ENCODE results near the gene KIFBP. TPM values are rescaled to one million over a fixed set of nuclear protein-coding genes. Genes with fewer than 3 reads are reported as not detected.

Gene KIFBP
- total and polyA plus RNA-seq, 2 of the 13 experiments (the other 11 are each of a cell fraction or from before 2014, with no cell fraction given): 13.0 to 21.9 TPM

- TF ChIP-seq ZNF292 (CRISPR knock-in tag; IDR thresholded peaks at IDR 0.05; ENCODE audit: borderline replicate concordance, low read depth): no peak; the same call in 1 of the 2 replicates
- no peak for TF ChIP-seq SRSF1 (optimal IDR thresholded peaks at IDR 0.05; ENCODE audit: low read depth, low read length)
These were observed at the start of gene KIFBP (continued) for GRCh38 chr10:68988530-68989316.

- no TSS peak for BruUV-seq (replicated peaks)
- Histone ChIP-seq H3K9ac (ENCODE audit: insufficient read depth, low read depth, low read length) (no peak overlapping the region), H3K4me3 (replicated peaks in 1 of 3; ENCODE audit: insufficient read depth in 1 of 3, low read depth in 2 of 3, low read length in 3 of 3) (no peak overlapping the region), H2AFZ (ENCODE audit: low read length) (no peak overlapping the region), H4K20me1 (ENCODE audit: insufficient read depth, low read length) (no peaks in the 10 kb centered on the region), H3K27ac (ENCODE audit: extremely low read length, insufficient read depth, low read length) (no peak overlapping the region), H3K79me2 (ENCODE audit: insufficient read depth, low read length) (no peaks in the 10 kb centered on the region), H3K4me2 (ENCODE audit: low read depth, low read length) (no peak overlapping the region), H3K4me1 (ENCODE audit: insufficient read depth, low read length) (no peaks in the 10 kb centered on the region), H3K36me3 (replicated peaks in 1 of 2; ENCODE audit: control insufficient read depth in 1 of 2, insufficient read depth in 2 of 2, low read length in 2 of 2) (peaks cover 8 to 37% of the 10 kb centered on the region in 2 experiments), H3K27me3 (ENCODE audit: control insufficient read depth in 1 of 2, insufficient read depth in 2 of 2, low read length in 2 of 2) (no peaks in the 10 kb centered on the region), H3K9me3 (ENCODE audit: low read length) (no peaks in the 10 kb centered on the region)
- ATAC-seq: no peak
- ChIA-PET POLR2A (interaction anchor here (0.6 kb wide), 1 partner anchor 56 kb away, joined by 3 read pairs; no protein-coding TSS in a partner anchor), CTCF (ENCODE audit: low intra/inter-chr PET ratio, low total read pairs) (no interaction called here)
- in situ Hi-C loops (cut with HindIII; ENCODE audit: extremely low pct_ligation_motif_present, low pct_unique_long_range_greater_than_20kb) (no loop called here), intact Hi-C loops (cut with micrococcal nuclease; ENCODE audit: unreplicated experiment) (no loop called here)
- no peak for FAIRE-seq
- no peak for TF ChIP-seq NFIB (CRISPR knock-in tag; IDR thresholded peaks at IDR 0.05; ENCODE audit: borderline replicate concordance)
- TF ChIP-seq HDAC6 (IDR thresholded peaks at IDR 0.05; ENCODE audit: low read depth, low read length): no peak
- no peak for TF ChIP-seq RFXANK (CRISPR knock-in tag; IDR thresholded peaks at IDR 0.05)
- TF ChIP-seq CHD4 (IDR thresholded peaks at IDR 0.05; ENCODE audit: borderline replicate concordance, low read length): no peak
- TF ChIP-seq ZNF709 (CRISPR knock-in tag; IDR thresholded peaks at IDR 0.05): no peak
- TF ChIP-seq RBFOX2 (IDR thresholded peaks at IDR 0.05; ENCODE audit: low read depth, low read length): no peak
- TF ChIP-seq ZNF605 (CRISPR knock-in tag; IDR thresholded peaks at IDR 0.05): no peak
- TF ChIP-seq KMT2B (CRISPR knock-in tag; IDR thresholded peaks at IDR 0.05): no peak
- no peak for TF ChIP-seq BCLAF1 (IDR thresholded peaks at IDR 0.05)
- TF ChIP-seq ZNF580 (CRISPR knock-in tag; IDR thresholded peaks at IDR 0.05; ENCODE audit: borderline replicate concordance, low read depth): no peak
- no peak for TF ChIP-seq ZBTB33 (CRISPR knock-in tag; IDR thresholded peaks at IDR 0.05)
- TF ChIP-seq HDAC2 (CRISPR knock-in tag; IDR thresholded peaks at IDR 0.05): no peak
- 100% methylated on average over 2 of the region's 2 CpGs for WGBS (ENCODE audit: low lambda C conversion rate)
- DNase-seq (ENCODE audit: low spot score): no peak
These were observed 49.7 kb upstream of the KIFBP start for GRCh38 chr10:68938884-68939283.
